H1 (cell line): Measurements from ENCODE around the gene SEMA4D. TPM values are rescaled to one million over a fixed set of nuclear protein-coding genes. Genes with fewer than 3 reads are reported as not detected.

Source experiments
- CTCF ChIA-PET: fragments of 300-600 bp; sonication (Branson Sonifier 250); formaldehyde crosslinking; loops from one replicate; lab custom pipeline; 2021; ENCODE audit not compliant: partially characterized antibody; lab: Charles Lee
- POLR2A ChIA-PET: fragments of 300-600 bp; sonication (Branson Sonifier 250); formaldehyde crosslinking; loops from one replicate; lab custom pipeline; 2021; ENCODE audit warnings: inconsistent platforms; ENCODE audit not compliant: partially characterized antibody; lab: Charles Lee
- DNase-seq, 2 experiments: peaks; one replicate each; pipeline versions ENCODE4 v3.0.0 to v3.0.0-alpha.2; 2010 to 2022; ENCODE audit warnings: low spot score in 2 of 2, low read depth in 1 of 2, mixed read lengths in 1 of 2
- FAIRE-seq: peaks from 2 replicates; lab custom pipeline; 2011; peaks lifted over from hg19 to GRCh38; lab: Jason Lieb, UNC
- H2AFZ ChIP-seq: 2 replicates; pipeline ENCODE4 v1.8.1; 2012; ENCODE audit warnings: low read length, inconsistent platforms
- H2AK5ac ChIP-seq: 2 replicates; pipeline ENCODE4 v1.6.1; 2013; ENCODE audit warnings: low read depth, low read length
- H2BK120ac ChIP-seq: replicated peaks from 2 replicates; pipeline ENCODE3; 2013; ENCODE audit warnings: low read depth, low read length, inconsistent platforms
- H2BK12ac ChIP-seq: 2 replicates; pipeline ENCODE4 v1.6.1; 2013; ENCODE audit warnings: low read depth, low read length
- H2BK15ac ChIP-seq: 2 replicates; pipeline ENCODE4 v1.6.1; 2013; ENCODE audit warnings: low read length
- H2BK20ac ChIP-seq: 2 replicates; pipeline ENCODE4 v1.6.1; 2013; ENCODE audit warnings: low read length
- H2BK5ac ChIP-seq: 2 replicates; pipeline ENCODE4 v1.6.1; 2013; ENCODE audit warnings: low read depth, low read length
- H3K14ac ChIP-seq: 2 replicates; pipeline ENCODE4 v1.6.1; 2013; ENCODE audit warnings: inconsistent platforms; ENCODE audit not compliant: insufficient read length
- H3K18ac ChIP-seq: 2 replicates; pipeline ENCODE4 v1.6.1; 2013; ENCODE audit warnings: low read length; ENCODE audit errors: extremely low read depth
- H3K23ac ChIP-seq: 2 replicates; pipeline ENCODE4 v1.6.1; 2013; ENCODE audit warnings: inconsistent platforms; ENCODE audit not compliant: insufficient read length
- H3K23me2 ChIP-seq: 2 replicates; pipeline ENCODE4 v1.6.1; 2013; ENCODE audit warnings: low read depth, low read length
- H3K27ac ChIP-seq: 2 replicates; pipeline ENCODE4 v1.6.1; 2011; ENCODE audit warnings: low read depth, low read length, inconsistent platforms
- H3K27me3 ChIP-seq, 4 experiments: replicated peaks in 1 of 4; 1 replicate in 1 of 4; 2 replicates in 3 of 4; pipeline versions ENCODE4 v1.6.1 to v1.8.1; 2011 to 2013; ENCODE audit warnings: low read length in 3 of 4, mild to moderate bottlenecking in 3 of 4, inconsistent platforms in 2 of 4, mixed read lengths in 2 of 4, moderate library complexity in 1 of 4; ENCODE audit not compliant: control insufficient read depth in 3 of 4, insufficient read depth in 3 of 4; ENCODE audit errors: extremely low read depth in 1 of 4
- H3K36me3 ChIP-seq, 4 experiments: 2 replicates each; pipeline versions ENCODE4 v1.6.1 to v1.8.1; 2011 to 2013; ENCODE audit warnings: mild to moderate bottlenecking in 4 of 4, low read length in 3 of 4, moderate library complexity in 2 of 4, control low read depth in 1 of 4, inconsistent platforms in 1 of 4; ENCODE audit not compliant: insufficient read depth in 4 of 4, control insufficient read depth in 2 of 4
- H3K4ac ChIP-seq: replicated peaks from 2 replicates; pipeline ENCODE3; 2013; ENCODE audit warnings: low read length, low read depth, mixed read lengths, inconsistent platforms; ENCODE audit not compliant: insufficient read length
- H3K4me1 ChIP-seq, 4 experiments: replicated peaks in 1 of 4; 1 replicate in 1 of 4; 2 replicates in 3 of 4; pipeline versions ENCODE4 v1.6.1 to v1.8.1; 2011 to 2013; ENCODE audit warnings: low read length in 3 of 4, inconsistent platforms in 2 of 4, mixed read lengths in 1 of 4; ENCODE audit not compliant: insufficient read depth in 4 of 4, control insufficient read depth in 3 of 4
- H3K4me2 ChIP-seq, 2 experiments: 2 replicates each; pipeline versions ENCODE4 v1.6.1 to v1.8.1; 2011 to 2013; ENCODE audit warnings: low read depth in 2 of 2, low read length in 2 of 2, control low read depth in 1 of 2, inconsistent platforms in 1 of 2, mild to moderate bottlenecking in 1 of 2; ENCODE audit not compliant: insufficient read depth in 1 of 2
- H3K4me3 ChIP-seq, 4 experiments: fragments of 200-600, 300-600 bp in 1 of 4; sonication (generic), shearing (Covaris generic), sonication (Bioruptor Twin) in 1 of 4; 2 replicates each; pipeline versions ENCODE4 v1.5.1 to v1.8.1; 2011 to 2016; ENCODE audit warnings: low read length in 4 of 4, low read depth in 3 of 4, control low read depth in 2 of 4, inconsistent platforms in 2 of 4, mild to moderate bottlenecking in 2 of 4, mixed read lengths in 1 of 4, moderate library complexity in 1 of 4; ENCODE audit not compliant: insufficient read depth in 2 of 4; ENCODE audit errors: extremely low read depth in 1 of 4
- H3K56ac ChIP-seq: replicated peaks from 2 replicates; pipeline ENCODE3; 2013; ENCODE audit warnings: low read depth, mild to moderate bottlenecking, mixed read lengths, low read length, inconsistent platforms; ENCODE audit not compliant: insufficient read length
- H3K79me1 ChIP-seq: 2 replicates; pipeline ENCODE4 v1.6.1; 2013; ENCODE audit warnings: low read depth, low read length, control low read depth
- H3K79me2 ChIP-seq, 2 experiments: 2 replicates each; pipeline versions ENCODE4 v1.6.1 to v1.8.1; 2012 to 2013; ENCODE audit warnings: low read length in 2 of 2, mild to moderate bottlenecking in 2 of 2, inconsistent platforms in 1 of 2; ENCODE audit not compliant: insufficient read depth in 2 of 2, control insufficient read depth in 1 of 2
- H3K9ac ChIP-seq, 4 experiments: replicated peaks in 1 of 4; 1 replicate in 1 of 4; 2 replicates in 3 of 4; pipeline versions ENCODE4 v1.6.1 to v1.8.1; 2011 to 2013; ENCODE audit warnings: low read depth in 3 of 4, low read length in 3 of 4, control low read depth in 2 of 4, mild to moderate bottlenecking in 2 of 4, moderate library complexity in 2 of 4, inconsistent platforms in 1 of 4; ENCODE audit errors: extremely low read depth in 1 of 4
- H3K9me3 ChIP-seq, 2 experiments: 2 replicates each; pipeline versions ENCODE4 v1.6.1 to v1.8.1; 2012 to 2013; ENCODE audit warnings: mild to moderate bottlenecking in 2 of 2, moderate library complexity in 2 of 2, control low read depth in 1 of 2, inconsistent platforms in 1 of 2, low read depth in 1 of 2, low read length in 1 of 2, mixed read lengths in 1 of 2; ENCODE audit not compliant: insufficient read depth in 2 of 2
- H4K20me1 ChIP-seq, 2 experiments: replicated peaks in 1 of 2; 2 replicates each; pipeline versions ENCODE3 to v1.8.1; 2011 to 2013; ENCODE audit warnings: inconsistent platforms in 2 of 2, low read length in 2 of 2, mild to moderate bottlenecking in 1 of 2; ENCODE audit not compliant: insufficient read depth in 2 of 2, control insufficient read depth in 1 of 2
- H4K5ac ChIP-seq: 2 replicates; pipeline ENCODE4 v1.6.1; 2013; ENCODE audit warnings: low read length, low read depth, mixed read lengths, inconsistent platforms; ENCODE audit not compliant: insufficient read length
- H4K8ac ChIP-seq: 2 replicates; pipeline ENCODE4 v1.8.0; 2013; ENCODE audit warnings: mild to moderate bottlenecking, moderate library complexity, low read length, inconsistent platforms; ENCODE audit not compliant: insufficient read depth; ENCODE audit errors: extremely low read depth
- H4K91ac ChIP-seq: replicated peaks from 2 replicates; pipeline ENCODE3; 2013; ENCODE audit warnings: low read length, mixed read lengths, inconsistent platforms; ENCODE audit not compliant: insufficient read length
- CBX5 ChIP-seq: fragments of 300-800, 300-1000 bp; sonication (generic); IDR thresholded peaks from 2 replicates; pipeline ENCODE4 v1.7.1; 2016; ENCODE audit warnings: antibody characterized with exemption, low read length, low read depth
- CBX8 ChIP-seq: fragments of 300-800, 300-1000 bp; sonication (generic); IDR thresholded peaks from 2 replicates; pipeline ENCODE4 v1.7.1; 2016; ENCODE audit warnings: low read depth, low read length, borderline replicate concordance
- EP300 ChIP-seq, 2 experiments: IDR thresholded peaks; 1 replicate in 1 of 2; 2 replicates in 1 of 2; pipeline ENCODE4 v1.6.1; 2011 to 2012; ENCODE audit warnings: low read depth in 2 of 2, low read length in 2 of 2, mild to moderate bottlenecking in 2 of 2, borderline replicate concordance in 1 of 2, inconsistent platforms in 1 of 2, moderate library complexity in 1 of 2
- HDAC2 ChIP-seq, 2 experiments: fragments of 300-600 bp in 1 of 2; sonication (generic) in 1 of 2; IDR thresholded peaks; 2 replicates each; pipeline ENCODE4 v1.6.1; 2011 to 2012; ENCODE audit warnings: low read depth in 2 of 2, low read length in 2 of 2, mild to moderate bottlenecking in 2 of 2, moderate library complexity in 2 of 2, borderline replicate concordance in 1 of 2, inconsistent platforms in 1 of 2
- KDM4A ChIP-seq: IDR thresholded peaks from one replicate; pipeline ENCODE4 v1.7.1; 2012; ENCODE audit warnings: low read depth, mild to moderate bottlenecking, moderate library complexity, low read length, inconsistent platforms; ENCODE audit not compliant: severe bottlenecking
- SP2 ChIP-seq: IDR thresholded peaks from 2 replicates; pipeline ENCODE4 v1.6.1; 2012; ENCODE audit warnings: mild to moderate bottlenecking, low read length, inconsistent platforms
- SP4 ChIP-seq: IDR thresholded peaks from 2 replicates; pipeline ENCODE4 v1.6.1; 2012; ENCODE audit warnings: low read length, inconsistent platforms
- TAF1 ChIP-seq: IDR thresholded peaks from 2 replicates; pipeline ENCODE4 v1.6.1; 2011; ENCODE audit warnings: mild to moderate bottlenecking, low read depth, low read length
- WGBS, 2 experiments: shearing (Covaris generic) in 1 of 2; methylation state at CpG; one replicate each; pipeline versions ENCODE4 v1.1.6 to v1.1.7; 2013 to 2015; ENCODE audit warnings: low lambda C conversion rate in 2 of 2, mixed read lengths in 2 of 2, inconsistent platforms in 1 of 2, low coverage in 1 of 2, missing lambda C conversion rate in 1 of 2; ENCODE audit not compliant: insufficient replicate concordance in 2 of 2, insufficient coverage in 1 of 2, insufficient read length in 1 of 2; ENCODE audit errors: extremely low coverage in 1 of 2, missing lambda C conversion rate in 1 of 2; 5-methylcytosine and 5-hydroxymethylcytosine counted together
- polyA plus RNA-seq, 7 experiments: library from polyadenylated mRNA; depleted of rRNA in 3 of 7; stranded (reverse) in 5 of 7; unstranded in 2 of 7; fragments of >200 nt in 5 of 7; fragments of 200-250 nt in 2 of 7; gene quantifications; 1 replicate in 5 of 7; 2 replicates in 1 of 7; 4 replicates in 1 of 7; pipeline versions ENCODE4 v1.2.1 to v1.2.3, GENCODE V29; 2011 to 2013; ENCODE audit warnings: missing spikeins in 2 of 7, mixed read lengths in 2 of 7
- total RNA-seq: library from RNA; stranded (reverse); fragmentation: NEBNext Ultra II Directional; extraction: Animal tissue kit (Norgen Biotek cat#: 25700); gene quantifications from 2 replicates; pipeline ENCODE4 v1.2.1, GENCODE V29; 2021
- TF ChIP-seq, protein P1 (sequence below), 3 experiments: IDR thresholded peaks; 1 replicate in 2 of 3; 2 replicates in 1 of 3; pipeline versions ENCODE4 v1.5.1 to v1.6.1; 2011; ENCODE audit warnings: low read length in 3 of 3, mild to moderate bottlenecking in 3 of 3, inconsistent platforms in 2 of 3, low read depth in 1 of 3, moderate library complexity in 1 of 3; ENCODE audit not compliant: insufficient read depth in 1 of 3; ENCODE audit errors: control extremely low read depth in 1 of 3

SEMA4D gene
- total and polyA plus RNA-seq, 2 of the 8 experiments (the other 6 are each of a cell fraction or from before 2014, with no cell fraction given): 21.0 to 70.4 TPM

DNA sequence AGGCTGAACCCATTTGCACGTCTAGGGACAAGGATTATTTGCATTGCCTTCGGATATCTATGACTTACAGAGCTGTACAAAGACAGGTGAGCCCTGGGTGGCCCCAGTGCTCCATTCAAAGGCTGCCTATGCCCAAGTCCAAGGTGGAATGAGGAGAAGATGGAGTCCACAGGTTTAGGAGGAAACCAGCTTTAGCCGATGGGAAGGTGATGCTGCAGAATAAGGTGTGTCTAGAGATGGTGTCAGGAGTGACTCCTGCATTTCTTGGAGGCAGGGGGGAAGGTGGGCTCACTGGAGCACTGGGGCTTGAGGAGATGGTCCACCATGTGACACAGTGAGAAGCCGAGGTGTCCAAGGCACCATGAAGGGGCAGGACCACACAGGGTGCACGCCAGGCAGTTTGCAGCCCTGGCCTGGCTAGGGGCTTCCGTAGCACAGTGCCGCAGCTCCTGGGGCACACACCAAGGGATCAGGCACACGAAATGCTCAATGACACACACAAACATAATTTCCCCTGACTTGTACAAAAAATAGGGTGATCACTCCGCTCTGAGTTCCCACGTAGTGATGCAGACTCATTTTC is 32.1 kb downstream of the SEMA4D start:
- H2AFZ ChIP-seq: no peak overlapping the region
- H3K4ac ChIP-seq: no peak overlapping the region
- no peak overlapping the region for H2AK5ac ChIP-seq
- H3K4me2 ChIP-seq: no peak overlapping the region
- peaks cover 9 to 42% (median 22%) of the 10 kb centered on the region in 4 experiments for H3K4me1 ChIP-seq
- H4K20me1 ChIP-seq: peaks cover 3 to 10% of the 10 kb centered on the region in 2 experiments
- 0 out of 8 replicates have a peak, but pooled peaks cover 0 to 3% (median 0%) of the 10 kb centered on the region in 4 experiments for H3K36me3 ChIP-seq
- H2BK120ac ChIP-seq: no peak overlapping the region
- H4K8ac ChIP-seq: no peak overlapping the region
- 88% methylated on average over 10 of the region's 10 CpGs; no CpG with 5 or more reads in 1 of the 2 experiments for WGBS, 2 experiments
- H3K14ac ChIP-seq: no peak overlapping the region
- H3K4me3 ChIP-seq: no peak overlapping the region
- H3K79me2 ChIP-seq: peaks cover 4 to 90% of the 10 kb centered on the region in 2 experiments
- H3K27me3 ChIP-seq: no peaks in the 10 kb centered on the region
- 0 out of 2 replicates have a peak overlapping the region, but pooled peaks have one; percentile 19 for H2BK12ac ChIP-seq
- no peak overlapping the region for H4K5ac ChIP-seq
- no peaks in the 10 kb centered on the region for H3K9me3 ChIP-seq
- H2BK20ac ChIP-seq: 0 out of 2 replicates have a peak overlapping the region, but pooled peaks have one; percentile 6
- no peak overlapping the region for H3K23ac ChIP-seq
- ChIA-PET POLR2A (no interaction called here), CTCF (interaction anchor here (1.0 to 1.4 kb wide), 2 partner anchors 19 to 83 kb away, joined by 3 to 5 read pairs; no protein-coding TSS in a partner anchor)
- H3K56ac ChIP-seq: no peak overlapping the region
- peak overlapping the region; percentile 69; the same call in 1 of the 2 replicates for H2BK5ac ChIP-seq
- 0 out of 2 replicates have a peak overlapping the region, but pooled peaks have one; percentile 28 for H3K18ac ChIP-seq
- H3K9ac ChIP-seq: 0 out of 7 replicates have a peak overlapping the region, but pooled peaks of 1 of the 4 experiments have one; percentile 1
- peak overlapping the region; percentile 53; the same call in 1 of the 2 replicates for H2BK15ac ChIP-seq
- DNase-seq: no peak
- H3K79me1 ChIP-seq: peaks cover 32% of the 10 kb centered on the region
- no peak overlapping the region for H3K27ac ChIP-seq
- no peaks in the 10 kb centered on the region for H3K23me2 ChIP-seq
- no peak overlapping the region for H4K91ac ChIP-seq
- FAIRE-seq: no peak
- TF ChIP-seq, protein P1, sequence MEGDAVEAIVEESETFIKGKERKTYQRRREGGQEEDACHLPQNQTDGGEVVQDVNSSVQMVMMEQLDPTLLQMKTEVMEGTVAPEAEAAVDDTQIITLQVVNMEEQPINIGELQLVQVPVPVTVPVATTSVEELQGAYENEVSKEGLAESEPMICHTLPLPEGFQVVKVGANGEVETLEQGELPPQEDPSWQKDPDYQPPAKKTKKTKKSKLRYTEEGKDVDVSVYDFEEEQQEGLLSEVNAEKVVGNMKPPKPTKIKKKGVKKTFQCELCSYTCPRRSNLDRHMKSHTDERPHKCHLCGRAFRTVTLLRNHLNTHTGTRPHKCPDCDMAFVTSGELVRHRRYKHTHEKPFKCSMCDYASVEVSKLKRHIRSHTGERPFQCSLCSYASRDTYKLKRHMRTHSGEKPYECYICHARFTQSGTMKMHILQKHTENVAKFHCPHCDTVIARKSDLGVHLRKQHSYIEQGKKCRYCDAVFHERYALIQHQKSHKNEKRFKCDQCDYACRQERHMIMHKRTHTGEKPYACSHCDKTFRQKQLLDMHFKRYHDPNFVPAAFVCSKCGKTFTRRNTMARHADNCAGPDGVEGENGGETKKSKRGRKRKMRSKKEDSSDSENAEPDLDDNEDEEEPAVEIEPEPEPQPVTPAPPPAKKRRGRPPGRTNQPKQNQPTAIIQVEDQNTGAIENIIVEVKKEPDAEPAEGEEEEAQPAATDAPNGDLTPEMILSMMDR (IDR thresholded peaks at IDR 0.05; ENCODE audit: control extremely low read depth in 1 of 3, insufficient read depth in 1 of 3, low read depth in 1 of 3, low read length in 3 of 3): no peak
- TF ChIP-seq HDAC2 (IDR thresholded peaks at IDR 0.05; ENCODE audit: borderline replicate concordance in 1 of 2, low read depth in 2 of 2, low read length in 2 of 2) (no peak), SP2 (no peak), SP4 (no peak), TAF1 (no peak), EP300 (IDR thresholded peaks at IDR 0.05; ENCODE audit: borderline replicate concordance in 1 of 2, low read depth in 2 of 2, low read length in 2 of 2) (no peak), CBX8 (no peak), CBX5 (no peak), KDM4A (no peak)
